Measurements from ENCODE around the gene SCAPER. TPM values are rescaled to one million over a fixed set of nuclear protein-coding genes. Genes with fewer than 3 reads are reported as not detected.
A peak's percentile ranks its signal among the peaks of the same experiment; 100 is the strongest.

The SCAPER gene
- total and polyA plus RNA-seq, 11 donors, result 6.7 to 53.9 (median 38.3) TPM

- no peaks in the 10 kb centered on the region for H3K36me3 ChIP-seq
- DNase-seq (no peak), ATAC-seq (no peak)
- H3K27ac ChIP-seq, result no peak overlapping the region
- no peaks in the 10 kb centered on the region for H3K4me1 ChIP-seq
- WGBS, 4 donors, result 98 to 100% (median 99%) methylated on average over 2 of the region's 2 CpGs
- TF ChIP-seq POLR2A (IDR thresholded peaks at IDR 0.05) (no peak), CTCF (IDR thresholded peaks at IDR 0.05) (no peak)
- intact Hi-C loops (cut with DNase I), result no loop called here
- H3K27me3 ChIP-seq, result no peaks in the 10 kb centered on the region
- H3K4me3 ChIP-seq, result no peak overlapping the region
- H3K9me3 ChIP-seq, result peaks cover 0 to 10% (median 0%) of the 10 kb centered on the region in 12 donors
These were observed 221.1 kb downstream of the SCAPER start for GRCh38 chr15:76684002-76684401.

- DNase-seq (no peak), ATAC-seq (no peak)
- no peaks in the 10 kb centered on the region for H3K36me3 ChIP-seq
- 97 to 98% (median 97%) methylated on average over 3 of the region's 3 CpGs for WGBS, 4 donors
- H3K27ac ChIP-seq, result no peak overlapping the region
- intact Hi-C loops (cut with DNase I), result no loop called here
- peaks cover 0 to 2% (median 0%) of the 10 kb centered on the region in 12 donors for H3K4me1 ChIP-seq
- no peaks in the 10 kb centered on the region for H3K27me3 ChIP-seq
- H3K9me3 ChIP-seq, result peaks cover 0 to 10% (median 0%) of the 10 kb centered on the region in 12 donors
- no peak for TF ChIP-seq CTCF (IDR thresholded peaks at IDR 0.05)
- TF ChIP-seq POLR2A (IDR thresholded peaks at IDR 0.05), result no peak
- no peak overlapping the region for H3K4me3 ChIP-seq
These were observed 222.3 kb downstream of the SCAPER start for GRCh38 chr15:76682833-76683232.

GRCh38 chr15:76682259-76682658 is 222.9 kb downstream of the SCAPER start:
- no peak overlapping the region for H3K27ac ChIP-seq
- ATAC-seq (no peak), DNase-seq (peak in 1 of 5 donors; percentile 19)
- peaks cover 0 to 5% (median 0%) of the 10 kb centered on the region in 12 donors for H3K4me1 ChIP-seq
- no peak for TF ChIP-seq CTCF (IDR thresholded peaks at IDR 0.05)
- no peak for TF ChIP-seq POLR2A (IDR thresholded peaks at IDR 0.05)
- intact Hi-C loops (cut with DNase I), result no loop called here
- WGBS, 4 donors, result 73 to 98% (median 92%) methylated on average over 6 to 7 of the region's 7 CpGs
- peaks cover 0 to 10% (median 0%) of the 10 kb centered on the region in 12 donors for H3K9me3 ChIP-seq
- H3K4me3 ChIP-seq, result no peak overlapping the region
- H3K36me3 ChIP-seq, result no peaks in the 10 kb centered on the region
- H3K27me3 ChIP-seq, result no peaks in the 10 kb centered on the region

- Histone ChIP-seq H3K36me3 (no peaks in the 10 kb centered on the region), H3K4me3 (no peak overlapping the region), H3K9me3 (peaks cover 0 to 4% (median 0%) of the 10 kb centered on the region in 12 donors), H3K4me1 (peaks cover 0 to 5% (median 0%) of the 10 kb centered on the region in 12 donors), H3K27ac (no peak overlapping the region), H3K27me3 (no peaks in the 10 kb centered on the region)
- ATAC-seq, result no peak
- DNase-seq, result no peak
- intact Hi-C loops (cut with DNase I), result no loop called here
- TF ChIP-seq CTCF (IDR thresholded peaks at IDR 0.05) (no peak), POLR2A (IDR thresholded peaks at IDR 0.05) (no peak)
- 66 to 90% (median 68%) methylated on average over 1 of the region's 1 CpG for WGBS, 4 donors
These were observed 226.4 kb downstream of the SCAPER start for GRCh38 chr15:76678766-76679165.
